Measurements from ENCODE around the gene PEX6.
"Not testable (repeated sequence)": the region's sequence is repeated elsewhere in the genome, so short reads cannot be mapped to it uniquely, and the experiment has no call there.

PEX6 gene

DNA sequence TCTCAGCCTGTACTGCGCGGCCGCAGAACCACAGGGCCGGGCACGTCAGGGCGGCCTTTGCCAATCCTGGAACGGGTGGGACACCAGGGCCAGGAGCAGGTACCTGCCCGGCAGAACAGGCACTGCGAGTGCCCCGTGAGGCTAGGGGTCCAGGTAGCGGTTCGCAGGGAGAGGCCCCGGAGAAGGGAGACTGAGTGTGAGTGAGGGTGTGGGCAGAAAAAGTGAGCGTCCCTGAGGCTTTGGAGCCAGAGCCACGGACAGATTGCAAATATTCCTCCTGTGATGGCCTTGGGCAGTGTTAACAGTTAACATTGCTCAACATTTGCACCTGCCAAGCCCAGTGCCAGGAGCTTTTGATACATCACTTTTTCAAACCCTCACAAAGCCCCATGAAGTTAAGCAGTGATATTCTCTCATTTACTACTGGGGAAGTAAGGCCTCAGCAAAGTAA, 17.9 kb downstream of the PEX6 start:
- no peaks in the 10 kb centered on the region for H3K9me3 Mint-ChIP-seq
- peak overlapping the region; percentile 78 to 92 for H3K4me3 Mint-ChIP-seq
- peaks cover 8% of the 10 kb centered on the region for H3K27me3 Mint-ChIP-seq
- no peak for ATAC-seq
- H3K27ac Mint-ChIP-seq: no peak overlapping the region
- DNase-seq: no peak
- H3K4me1 Mint-ChIP-seq: peaks cover 21% of the 10 kb centered on the region

- DNase-seq (peak; percentile 30 to 44), ATAC-seq (peak; percentile 82)
- H3K4me1 Mint-ChIP-seq: peaks cover 21% of the 10 kb centered on the region
- peak within 1 kb of the TSS; percentile 78 to 92 for H3K4me3 Mint-ChIP-seq
- H3K9me3 Mint-ChIP-seq: no peaks in the 10 kb centered on the region
- peaks cover 8% of the 10 kb centered on the region for H3K27me3 Mint-ChIP-seq
- peak within 1 kb of the TSS in 1 of 2 donors; percentile 71 for H3K27ac Mint-ChIP-seq
Measured at GRCh38 chr6:42960243-42961019, 18.6 kb downstream of the PEX6 start, which contains the start of gene GNMT. Gene GNMT (plus strand): TSS chr6:42960754. CDS start chr6:42960768, 14 bp downstream.

DNA sequence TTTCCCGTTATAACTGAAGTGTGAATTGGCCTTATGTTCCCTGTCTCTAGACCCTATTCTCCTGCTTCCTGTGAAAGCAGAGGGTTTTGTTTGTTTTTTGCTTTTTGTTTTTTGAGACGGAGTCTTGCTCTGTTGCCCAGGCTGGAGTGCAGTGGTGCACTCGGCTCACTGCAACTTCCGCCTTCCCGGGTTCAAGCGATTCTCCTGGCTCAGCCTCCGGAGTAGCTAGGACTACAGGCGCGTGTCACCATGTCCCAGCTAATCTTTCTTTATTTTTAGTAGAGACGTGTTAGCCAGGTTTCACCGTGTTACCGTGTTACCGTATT, 19.1 kb downstream of the PEX6 start:
- H3K4me3 Mint-ChIP-seq: peak overlapping the region; percentile 78 to 92
- H3K27ac Mint-ChIP-seq: no peak overlapping the region
- H3K9me3 Mint-ChIP-seq: no peaks in the 10 kb centered on the region
- DNase-seq: no peak
- peaks cover 21% of the 10 kb centered on the region for H3K4me1 Mint-ChIP-seq
- peaks cover 8% of the 10 kb centered on the region for H3K27me3 Mint-ChIP-seq
- no peak for ATAC-seq

DNA sequence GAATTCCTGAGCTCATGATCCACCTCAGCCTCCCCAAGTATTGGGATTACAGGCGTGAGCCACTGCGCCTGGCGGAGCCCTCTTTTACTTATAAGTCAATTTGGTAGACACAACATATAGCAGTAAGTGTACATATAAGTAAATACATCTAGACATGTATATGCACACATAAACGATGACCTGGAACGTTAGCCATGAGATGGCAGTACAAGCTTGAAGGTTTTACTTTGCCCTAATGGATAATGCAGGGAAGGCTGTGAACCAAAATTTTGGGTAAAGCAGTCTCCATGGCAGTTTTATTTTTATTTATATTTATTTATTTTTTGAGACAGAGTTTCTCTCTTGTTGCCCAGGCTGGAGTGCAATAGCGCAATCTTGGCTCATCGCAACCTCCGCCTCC, 20.9 kb downstream of the PEX6 start:
- H3K4me1 Mint-ChIP-seq: peaks cover 21% of the 10 kb centered on the region
- no peak overlapping the region for H3K4me3 Mint-ChIP-seq

DNA sequence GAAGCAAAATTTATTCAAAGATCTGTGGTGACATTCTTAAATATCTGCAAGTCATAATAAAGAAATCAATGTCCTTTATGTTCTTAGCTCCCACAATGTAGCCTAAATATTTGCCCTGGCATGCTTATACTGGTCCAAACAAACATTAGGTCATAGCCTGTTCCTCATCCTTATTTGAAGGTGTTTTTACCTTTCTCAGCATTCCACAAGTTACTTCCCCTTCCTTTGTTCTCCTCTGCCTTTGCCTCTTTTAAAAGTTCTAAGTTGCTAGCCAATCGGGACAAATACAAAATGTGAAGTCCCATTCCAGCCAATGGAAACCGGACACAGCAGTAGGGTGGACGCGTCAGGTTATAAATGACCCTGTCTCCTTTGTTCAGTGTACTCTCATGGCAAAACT, 24.6 kb downstream of the PEX6 start:
- H3K9me3 Mint-ChIP-seq, ATAC-seq, H3K27ac Mint-ChIP-seq, H3K4me1 Mint-ChIP-seq, DNase-seq, H3K27me3 Mint-ChIP-seq, H3K4me3 Mint-ChIP-seq: not testable (repeated sequence)

More for the DNA sequence above, 20.9 kb downstream of the PEX6 start:
- DNase-seq (no peak), ATAC-seq (no peak)
- Mint-ChIP-seq H3K27ac (no peak overlapping the region), H3K27me3 (peaks cover 8% of the 10 kb centered on the region), H3K9me3 (no peaks in the 10 kb centered on the region)

DNA sequence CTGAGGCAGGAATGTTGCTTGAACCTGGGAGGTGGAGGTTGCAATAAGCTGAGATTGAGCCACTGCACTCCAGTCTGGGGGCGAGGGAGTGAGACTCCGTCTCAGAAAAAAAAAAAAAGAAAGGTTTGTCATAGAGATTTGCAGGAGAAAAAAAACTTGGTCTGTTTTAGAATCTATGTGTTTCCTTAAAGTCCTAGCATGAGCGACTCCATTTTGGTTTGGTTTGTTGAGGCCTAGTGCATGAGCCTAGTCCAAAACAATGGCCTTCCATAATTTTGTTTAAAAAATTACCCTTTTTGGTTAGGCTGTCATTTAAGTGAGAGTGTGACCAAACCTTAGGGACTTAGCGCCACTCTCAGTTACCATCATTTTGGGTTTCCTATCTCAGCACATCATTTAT, 26.6 kb downstream of the PEX6 start:
- no peak for DNase-seq
- Mint-ChIP-seq H3K4me3 (no peak overlapping the region), H3K9me3 (no peaks in the 10 kb centered on the region), H3K27ac (no peak overlapping the region), H3K27me3 (no peaks in the 10 kb centered on the region), H3K4me1 (no peaks in the 10 kb centered on the region)
- ATAC-seq: no peak

GRCh38 chr6:42947950-42948349, 31.0 kb downstream of the PEX6 start:
- ATAC-seq (no peak), DNase-seq (no peak)
- no peaks in the 10 kb centered on the region for H3K4me1 Mint-ChIP-seq
- no peaks in the 10 kb centered on the region for H3K9me3 Mint-ChIP-seq
- H3K4me3 Mint-ChIP-seq: no peak overlapping the region
- H3K27ac Mint-ChIP-seq: no peak overlapping the region
- H3K27me3 Mint-ChIP-seq: no peaks in the 10 kb centered on the region

- no peaks in the 10 kb centered on the region for H3K9me3 Mint-ChIP-seq
- H3K27ac Mint-ChIP-seq: no peak overlapping the region
- no peak for DNase-seq
Measured at GRCh38 chr6:42942444-42942843, 36.5 kb downstream of the PEX6 start.

DNA sequence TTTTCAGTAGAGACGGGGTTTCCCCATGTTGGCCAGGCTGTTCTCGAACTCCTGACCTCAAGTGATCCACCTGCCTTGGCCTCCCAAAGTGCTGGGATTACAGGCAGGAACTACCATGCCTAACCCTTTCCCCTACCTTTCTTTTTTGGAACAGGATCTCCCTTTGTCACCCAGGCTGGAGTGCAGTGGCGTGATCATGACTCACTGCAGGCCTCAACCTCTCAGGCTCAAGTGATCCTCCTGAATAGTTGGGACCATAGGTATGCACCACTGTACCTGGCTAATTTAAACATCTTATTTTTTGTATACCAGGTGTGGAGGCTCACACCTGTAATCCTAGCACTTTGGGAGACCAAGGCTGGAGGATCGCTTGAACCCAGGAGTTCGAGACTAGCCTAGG, 37.6 kb downstream of the PEX6 start:
- H3K4me3 Mint-ChIP-seq, H3K27me3 Mint-ChIP-seq, DNase-seq, ATAC-seq, H3K9me3 Mint-ChIP-seq: not testable (repeated sequence)
- H3K4me1 Mint-ChIP-seq: peaks cover 32% of the 10 kb centered on the region
- H3K27ac Mint-ChIP-seq: peak overlapping the region; percentile 56 to 80

More at GRCh38 chr6:42942444-42942843, 36.5 kb downstream of the PEX6 start:
- no peak overlapping the region for H3K4me3 Mint-ChIP-seq
- H3K4me1 Mint-ChIP-seq: peaks cover 26% of the 10 kb centered on the region
- ATAC-seq: no peak
- no peaks in the 10 kb centered on the region for H3K27me3 Mint-ChIP-seq

- Mint-ChIP-seq H3K27me3 (no peaks in the 10 kb centered on the region), H3K27ac (peak overlapping the region in 1 of 2 donors; percentile 67), H3K4me3 (no peak overlapping the region), H3K9me3 (no peaks in the 10 kb centered on the region), H3K4me1 (peaks cover 37% of the 10 kb centered on the region)
- ATAC-seq (no peak), DNase-seq (no peak)
Measured at GRCh38 chr6:42940493-42941045, 38.4 kb downstream of the PEX6 start.

GRCh38 chr6:42939810-42940167, 39.2 kb downstream of the PEX6 start:
- no peaks in the 10 kb centered on the region for H3K27me3 Mint-ChIP-seq
- peak overlapping the region; percentile 2 to 67 for H3K27ac Mint-ChIP-seq
- ATAC-seq (no peak), DNase-seq (no peak)
- no peaks in the 10 kb centered on the region for H3K9me3 Mint-ChIP-seq
- H3K4me3 Mint-ChIP-seq: no peak overlapping the region
- H3K4me1 Mint-ChIP-seq: peaks cover 44% of the 10 kb centered on the region

DNA sequence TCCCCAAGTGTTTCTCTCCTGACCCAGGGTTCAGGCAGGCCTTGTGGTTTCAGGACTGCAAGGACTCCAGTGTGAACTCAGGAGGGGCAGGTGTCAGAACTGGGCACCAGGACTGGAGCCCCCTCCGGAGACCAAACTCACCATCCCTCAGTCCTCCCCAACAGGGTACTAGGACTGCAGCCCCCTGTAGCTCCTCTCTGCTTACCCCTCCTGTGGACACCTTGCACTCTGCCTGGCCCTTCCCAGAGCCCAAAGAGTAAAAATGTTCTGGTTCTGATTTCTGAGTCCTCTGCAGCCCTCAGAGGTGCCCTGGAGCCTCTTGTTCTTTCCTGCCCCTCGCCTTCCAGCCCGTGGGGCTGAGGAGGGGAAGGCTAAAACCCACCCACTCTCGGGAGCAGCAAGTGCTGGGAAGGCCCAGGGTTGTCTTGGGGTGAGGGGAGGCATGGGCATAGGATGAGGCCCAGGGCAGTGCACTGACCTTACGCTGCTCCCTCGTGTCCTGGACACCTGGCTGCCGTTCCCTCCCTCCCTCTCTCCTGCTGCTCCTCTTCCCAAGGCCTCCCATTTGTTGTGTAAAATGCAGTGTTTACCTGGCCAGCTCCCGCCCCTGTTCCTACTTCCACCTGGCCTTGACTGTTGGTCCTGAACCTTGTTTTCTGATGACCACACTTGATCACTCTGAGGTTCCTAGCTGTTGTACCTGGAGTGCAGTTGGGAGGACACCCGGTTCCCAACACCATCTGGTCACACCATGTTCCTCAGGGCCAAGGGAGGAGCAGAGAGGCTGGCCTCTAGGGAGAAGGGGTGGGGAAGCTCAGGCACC, 39.8 kb downstream of the PEX6 start:
- DNase-seq (no peak), ATAC-seq (peak; percentile 19)
- no peaks in the 10 kb centered on the region for H3K27me3 Mint-ChIP-seq
- H3K4me1 Mint-ChIP-seq: peaks cover 45% of the 10 kb centered on the region
- H3K9me3 Mint-ChIP-seq: no peaks in the 10 kb centered on the region
- no peak overlapping the region for H3K4me3 Mint-ChIP-seq
- H3K27ac Mint-ChIP-seq: peak overlapping the region; percentile 8 to 48

- Mint-ChIP-seq H3K27ac (no peak overlapping the region), H3K9me3 (no peaks in the 10 kb centered on the region), H3K4me1 (peaks cover 53% of the 10 kb centered on the region), H3K4me3 (no peak overlapping the region), H3K27me3 (no peaks in the 10 kb centered on the region)
- no peak for DNase-seq
- ATAC-seq: peak; percentile 8
Measured at GRCh38 chr6:42938428-42938796, 40.6 kb downstream of the PEX6 start.

DNA sequence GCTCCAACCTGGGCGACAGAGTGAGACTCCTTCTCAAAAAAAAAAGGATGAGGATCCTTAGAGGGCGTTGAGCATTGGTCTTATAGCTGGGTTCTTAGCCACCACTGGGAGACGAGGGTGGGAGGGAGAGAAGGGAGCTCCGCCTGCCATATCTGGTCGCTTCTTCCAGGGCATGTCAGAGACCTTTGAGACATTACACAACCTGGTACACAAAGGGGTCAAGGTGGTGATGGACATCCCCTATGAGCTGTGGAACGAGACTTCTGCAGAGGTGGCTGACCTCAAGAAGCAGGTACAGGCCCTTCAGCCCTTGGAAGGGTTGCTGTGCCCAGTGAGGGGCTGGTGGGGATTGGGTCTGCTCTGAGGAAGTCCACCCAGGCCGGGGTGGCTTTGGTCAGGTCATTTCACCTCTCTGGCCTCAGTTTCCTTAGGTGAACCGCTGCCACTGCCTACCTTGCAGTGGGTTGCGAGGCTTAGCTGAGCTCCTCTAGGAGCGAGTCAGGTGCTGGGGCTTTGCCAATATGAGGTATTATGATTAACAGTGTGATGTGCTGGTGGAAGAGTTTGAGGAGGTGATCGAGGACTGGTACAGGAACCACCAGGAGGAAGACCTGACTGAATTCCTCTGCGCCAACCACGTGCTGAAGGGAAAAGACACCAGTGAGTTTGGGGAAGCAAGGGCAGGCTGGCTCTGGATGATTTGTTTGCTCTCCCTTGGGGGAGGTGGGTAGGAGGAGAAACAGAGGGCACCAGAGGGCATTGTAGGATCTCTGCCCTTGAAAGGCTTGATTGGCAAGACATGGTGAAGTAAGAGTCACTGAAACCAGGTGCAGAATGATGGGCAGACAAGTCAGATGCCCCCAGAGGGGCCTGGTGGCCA, 41.2 kb downstream of the PEX6 start:
- no peak overlapping the region for H3K4me3 Mint-ChIP-seq
- ATAC-seq (no peak), DNase-seq (no peak)
- no peaks in the 10 kb centered on the region for H3K27me3 Mint-ChIP-seq
- peaks cover 60% of the 10 kb centered on the region for H3K4me1 Mint-ChIP-seq
- no peaks in the 10 kb centered on the region for H3K9me3 Mint-ChIP-seq
- H3K27ac Mint-ChIP-seq: peak overlapping the region in 1 of 2 donors; percentile 47

- no peaks in the 10 kb centered on the region for H3K9me3 Mint-ChIP-seq
- no peak for DNase-seq
- no peak for ATAC-seq
- H3K27ac Mint-ChIP-seq: peak overlapping the region in 1 of 2 donors; percentile 37
- peaks cover 73% of the 10 kb centered on the region for H3K4me1 Mint-ChIP-seq
- H3K27me3 Mint-ChIP-seq: no peaks in the 10 kb centered on the region
- no peak overlapping the region for H3K4me3 Mint-ChIP-seq
Measured at GRCh38 chr6:42936398-42936797, 42.6 kb downstream of the PEX6 start.

Data from stimulated activated naive CD8-positive, alpha-beta T cell treated with anti-CD3 and anti-CD28 coated beads, Interleukin-15, amount 100 ng/mL, for 72 hours (primary cell).